Stomach (tissue), 9 donors: ENCODE results near the gene LST1. TPM values are rescaled to one million over a fixed set of nuclear protein-coding genes. Genes with fewer than 3 reads are reported as not detected.

Experiments
- DNase-seq, 2 donors: peaks; one replicate each; pipeline versions ENCODE4 v3.0.0 to v3.0.0-alpha.2; 2013 to 2019
- H3K27ac ChIP-seq, 5 donors: fragments of 200-600 bp in 4 of 5; sonication (generic) in 4 of 5; one replicate each; pipeline ENCODE4 v1.5.1; 2013 to 2019; ENCODE audit warnings: mild to moderate bottlenecking in 1 of 5, moderate library complexity in 1 of 5
- H3K27me3 ChIP-seq, 3 donors: fragments of 200-600 bp; sonication (generic); one replicate each; pipeline ENCODE4 v1.5.1; 2017 to 2019; ENCODE audit warnings: mixed run types in 1 of 3
- H3K36me3 ChIP-seq, 4 donors: fragments of 200-600 bp; sonication (generic); 1 replicate in 3 of 4; 2 replicates in 1 of 4; pipeline ENCODE4 v1.5.1; 2016 to 2019
- H3K4me1 ChIP-seq, 4 donors: fragments of 200-600 bp; sonication (generic); one replicate each; pipeline ENCODE4 v1.5.1; 2016 to 2019
- H3K4me3 ChIP-seq, 4 donors: fragments of 200-600 bp; sonication (generic) in 3 of 4; one replicate each; pipeline ENCODE4 v1.5.1; 2016 to 2019; ENCODE audit warnings: mild to moderate bottlenecking in 1 of 4
- H3K9me3 ChIP-seq, 4 donors: fragments of 200-600 bp; sonication (generic); one replicate each; pipeline ENCODE4 v1.5.1; 2016 to 2019
- EP300 ChIP-seq: sonication (generic); formaldehyde crosslinking; IDR thresholded peaks from one replicate; pipeline ENCODE4 v1.6.1; 2017; ENCODE audit warnings: antibody characterized with exemption
- POLR2A ChIP-seq, 4 donors: fragments of 450-650 bp; IDR thresholded peaks; one replicate each; pipeline ENCODE4 v1.6.1; 2016; ENCODE audit warnings: antibody characterized with exemption in 4 of 4, control low read depth in 2 of 4, mild to moderate bottlenecking in 1 of 4, moderate library complexity in 1 of 4
- POLR2AphosphoS5 ChIP-seq, 3 donors: sonication (generic); formaldehyde crosslinking; IDR thresholded peaks; one replicate each; pipeline ENCODE4 v1.6.1; 2016; ENCODE audit warnings: antibody characterized with exemption in 3 of 3
- WGBS, 5 donors: extraction: QIAGEN DNeasy Blood & Tissue Kit in 3 of 5; methylation state at CpG; one replicate each; pipeline versions ENCODE4 v1.1.5 to v1.1.7; 2013 to 2018; 5-methylcytosine and 5-hydroxymethylcytosine counted together
- intact Hi-C: fragments of 100-400 bp; cut with DNase I; formaldehyde crosslinking; loops from one replicate; pipeline ENCODE4 v1.15.1; 2023; ENCODE audit warnings: low total_unique reads
- polyA plus RNA-seq, 3 donors: library from polyadenylated mRNA; stranded (reverse); fragments of 200-250 nt; gene quantifications; one replicate each; pipeline ENCODE4 v1.2.3, GENCODE V29; 2013
- total RNA-seq, 5 donors: library from RNA; depleted of rRNA; stranded (reverse); fragments of >200 nt; gene quantifications; one replicate each; pipeline versions ENCODE4 v1.1.0 to v1.2.3, GENCODE V29; 2014 to 2016
- TF ChIP-seq, protein P1 (sequence below), 7 experiments: fragments of 450-650 bp in 4 of 7; fragments of 200-600 bp in 3 of 7; sonication (generic) in 3 of 7; IDR thresholded peaks; one replicate each; pipeline ENCODE4 v1.5.1; 2016 to 2019; ENCODE audit warnings: antibody characterized with exemption in 7 of 7, control low read depth in 2 of 7, mild to moderate bottlenecking in 1 of 7
- donor health status: healthy with polysubstance abuse.
- donor health status: Bipolar disorder and iron deficiency.
- donor health status: healthy.

Gene LST1
- total and polyA plus RNA-seq, 8 donors, result 2.9 to 35.4 (median 8.8) TPM; not detected in 3

DNA sequence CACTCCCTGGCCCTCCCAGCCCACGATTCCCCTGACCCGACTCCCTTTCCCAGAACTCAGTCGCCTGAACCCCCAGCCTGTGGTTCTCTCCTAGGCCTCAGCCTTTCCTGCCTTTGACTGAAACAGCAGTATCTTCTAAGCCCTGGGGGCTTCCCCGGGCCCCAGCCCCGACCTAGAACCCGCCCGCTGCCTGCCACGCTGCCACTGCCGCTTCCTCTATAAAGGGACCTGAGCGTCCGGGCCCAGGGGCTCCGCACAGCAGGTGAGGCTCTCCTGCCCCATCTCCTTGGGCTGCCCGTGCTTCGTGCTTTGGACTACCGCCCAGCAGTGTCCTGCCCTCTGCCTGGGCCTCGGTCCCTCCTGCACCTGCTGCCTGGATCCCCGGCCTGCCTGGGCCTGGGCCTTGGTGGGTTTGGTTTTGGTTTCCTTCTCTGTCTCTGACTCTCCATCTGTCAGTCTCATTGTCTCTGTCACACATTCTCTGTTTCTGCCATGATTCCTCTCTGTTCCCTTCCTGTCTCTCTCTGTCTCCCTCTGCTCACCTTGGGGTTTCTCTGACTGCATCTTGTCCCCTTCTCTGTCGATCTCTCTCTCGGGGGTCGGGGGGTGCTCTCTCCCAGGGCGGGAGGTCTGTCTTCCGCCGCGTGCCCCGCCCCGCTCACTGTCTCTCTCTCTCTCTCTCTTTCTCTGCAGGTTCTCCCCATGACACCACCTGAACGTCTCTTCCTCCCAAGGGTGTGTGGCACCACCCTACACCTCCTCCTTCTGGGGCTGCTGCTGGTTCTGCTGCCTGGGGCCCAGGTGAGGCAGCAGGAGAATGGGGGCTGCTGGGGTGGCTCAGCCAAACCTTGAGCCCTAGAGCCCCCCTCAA, 13.8 kb upstream of the LST1 start, which contains the start of gene LTA:
Gene LTA, plus strand, starts transcription at position 249 of the 871 bp plus-strand sequence. Its CDS starts 454 bp downstream, at position 703.
- TF ChIP-seq EP300, result no peak
- TF ChIP-seq, protein P1, sequence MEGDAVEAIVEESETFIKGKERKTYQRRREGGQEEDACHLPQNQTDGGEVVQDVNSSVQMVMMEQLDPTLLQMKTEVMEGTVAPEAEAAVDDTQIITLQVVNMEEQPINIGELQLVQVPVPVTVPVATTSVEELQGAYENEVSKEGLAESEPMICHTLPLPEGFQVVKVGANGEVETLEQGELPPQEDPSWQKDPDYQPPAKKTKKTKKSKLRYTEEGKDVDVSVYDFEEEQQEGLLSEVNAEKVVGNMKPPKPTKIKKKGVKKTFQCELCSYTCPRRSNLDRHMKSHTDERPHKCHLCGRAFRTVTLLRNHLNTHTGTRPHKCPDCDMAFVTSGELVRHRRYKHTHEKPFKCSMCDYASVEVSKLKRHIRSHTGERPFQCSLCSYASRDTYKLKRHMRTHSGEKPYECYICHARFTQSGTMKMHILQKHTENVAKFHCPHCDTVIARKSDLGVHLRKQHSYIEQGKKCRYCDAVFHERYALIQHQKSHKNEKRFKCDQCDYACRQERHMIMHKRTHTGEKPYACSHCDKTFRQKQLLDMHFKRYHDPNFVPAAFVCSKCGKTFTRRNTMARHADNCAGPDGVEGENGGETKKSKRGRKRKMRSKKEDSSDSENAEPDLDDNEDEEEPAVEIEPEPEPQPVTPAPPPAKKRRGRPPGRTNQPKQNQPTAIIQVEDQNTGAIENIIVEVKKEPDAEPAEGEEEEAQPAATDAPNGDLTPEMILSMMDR (IDR thresholded peaks at IDR 0.05), result no peak
- TF ChIP-seq POLR2A (IDR thresholded peaks at IDR 0.05), result no peak
- no peak for TF ChIP-seq POLR2AphosphoS5 (IDR thresholded peaks at IDR 0.05)
- H3K27ac ChIP-seq, result peak within 1 kb of the TSS in 4 of 5 donors; percentile 17 to 62 (median 54)

DNA sequence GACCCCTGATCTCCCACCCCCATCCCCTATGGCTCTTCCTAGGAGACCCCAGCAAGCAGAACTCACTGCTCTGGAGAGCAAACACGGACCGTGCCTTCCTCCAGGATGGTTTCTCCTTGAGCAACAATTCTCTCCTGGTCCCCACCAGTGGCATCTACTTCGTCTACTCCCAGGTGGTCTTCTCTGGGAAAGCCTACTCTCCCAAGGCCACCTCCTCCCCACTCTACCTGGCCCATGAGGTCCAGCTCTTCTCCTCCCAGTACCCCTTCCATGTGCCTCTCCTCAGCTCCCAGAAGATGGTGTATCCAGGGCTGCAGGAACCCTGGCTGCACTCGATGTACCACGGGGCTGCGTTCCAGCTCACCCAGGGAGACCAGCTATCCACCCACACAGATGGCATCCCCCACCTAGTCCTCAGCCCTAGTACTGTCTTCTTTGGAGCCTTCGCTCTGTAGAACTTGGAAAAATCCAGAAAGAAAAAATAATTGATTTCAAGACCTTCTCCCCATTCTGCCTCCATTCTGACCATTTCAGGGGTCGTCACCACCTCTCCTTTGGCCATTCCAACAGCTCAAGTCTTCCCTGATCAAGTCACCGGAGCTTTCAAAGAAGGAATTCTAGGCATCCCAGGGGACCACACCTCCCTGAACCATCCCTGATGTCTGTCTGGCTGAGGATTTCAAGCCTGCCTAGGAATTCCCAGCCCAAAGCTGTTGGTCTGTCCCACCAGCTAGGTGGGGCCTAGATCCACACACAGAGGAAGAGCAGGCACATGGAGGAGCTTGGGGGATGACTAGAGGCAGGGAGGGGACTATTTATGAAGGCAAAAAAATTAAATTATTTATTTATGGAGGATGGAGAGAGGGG, 12.6 kb upstream of the LST1 start:
- DNase-seq, result no peak
- Histone ChIP-seq H3K4me1 (peaks cover 0 to 18% (median 2%) of the 10 kb centered on the region in 4 donors), H3K27me3 (peaks cover 0 to 8% (median 0%) of the 10 kb centered on the region in 3 donors), H3K4me3 (no peak overlapping the region), H3K36me3 (no peaks in the 10 kb centered on the region), H3K9me3 (no peaks in the 10 kb centered on the region), H3K27ac (no peak overlapping the region)
- no peak for TF ChIP-seq POLR2AphosphoS5 (IDR thresholded peaks at IDR 0.05)
- TF ChIP-seq, protein P1 (IDR thresholded peaks at IDR 0.05), result no peak
- TF ChIP-seq EP300, result no peak
- no peak for TF ChIP-seq POLR2A (IDR thresholded peaks at IDR 0.05)
- intact Hi-C loops, result no loop called here
- WGBS, 5 donors, result 80 to 93% (median 83%) methylated on average over 9 of the region's 9 CpGs

More for the DNA sequence above, 13.8 kb upstream of the LST1 start, which contains the start of gene LTA:
- Histone ChIP-seq H3K4me3 (peak within 1 kb of the TSS in 2 of 4 donors; percentile 6 to 21), H3K9me3 (no peaks in the 10 kb centered on the region), H3K27me3 (peaks cover 0 to 16% (median 0%) of the 10 kb centered on the region in 3 donors), H3K36me3 (no peaks in the 10 kb centered on the region), H3K4me1 (peaks cover 0 to 10% (median 2%) of the 10 kb centered on the region in 4 donors)
- WGBS, 5 donors, result 72 to 80% (median 76%) methylated on average over 23 to 27 of the region's 27 CpGs
- intact Hi-C loops, result no loop called here
- DNase-seq, result peak in 1 of 2 donors; percentile 43

DNA sequence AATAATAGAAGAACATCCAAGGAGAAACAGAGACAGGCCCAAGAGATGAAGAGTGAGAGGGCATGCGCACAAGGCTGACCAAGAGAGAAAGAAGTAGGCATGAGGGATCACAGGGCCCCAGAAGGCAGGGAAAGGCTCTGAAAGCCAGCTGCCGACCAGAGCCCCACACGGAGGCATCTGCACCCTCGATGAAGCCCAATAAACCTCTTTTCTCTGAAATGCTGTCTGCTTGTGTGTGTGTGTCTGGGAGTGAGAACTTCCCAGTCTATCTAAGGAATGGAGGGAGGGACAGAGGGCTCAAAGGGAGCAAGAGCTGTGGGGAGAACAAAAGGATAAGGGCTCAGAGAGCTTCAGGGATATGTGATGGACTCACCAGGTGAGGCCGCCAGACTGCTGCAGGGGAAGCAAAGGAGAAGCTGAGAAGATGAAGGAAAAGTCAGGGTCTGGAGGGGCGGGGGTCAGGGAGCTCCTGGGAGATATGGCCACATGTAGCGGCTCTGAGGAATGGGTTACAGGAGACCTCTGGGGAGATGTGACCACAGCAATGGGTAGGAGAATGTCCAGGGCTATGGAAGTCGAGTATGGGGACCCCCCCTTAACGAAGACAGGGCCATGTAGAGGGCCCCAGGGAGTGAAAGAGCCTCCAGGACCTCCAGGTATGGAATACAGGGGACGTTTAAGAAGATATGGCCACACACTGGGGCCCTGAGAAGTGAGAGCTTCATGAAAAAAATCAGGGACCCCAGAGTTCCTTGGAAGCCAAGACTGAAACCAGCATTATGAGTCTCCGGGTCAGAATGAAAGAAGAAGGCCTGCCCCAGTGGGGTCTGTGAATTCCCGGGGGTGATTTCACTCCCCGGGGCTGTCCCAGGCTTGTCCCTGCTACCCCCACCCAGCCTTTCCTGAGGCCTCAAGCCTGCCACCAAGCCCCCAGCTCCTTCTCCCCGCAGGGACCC, 11.7 kb upstream of the LST1 start:
- WGBS, 5 donors, result 69 to 84% (median 75%) methylated on average over 14 of the region's 14 CpGs
- H3K27ac ChIP-seq, result peak overlapping the region in 2 of 5 donors; percentile 56 to 76
- intact Hi-C loops, result no loop called here

More for the DNA sequence above, 11.7 kb upstream of the LST1 start:
- Histone ChIP-seq H3K4me3 (no peak overlapping the region), H3K36me3 (no peaks in the 10 kb centered on the region), H3K27me3 (peaks cover 0 to 8% (median 0%) of the 10 kb centered on the region in 3 donors), H3K4me1 (peaks cover 0 to 18% (median under 1%) of the 10 kb centered on the region in 4 donors), H3K9me3 (no peaks in the 10 kb centered on the region)
- no peak for TF ChIP-seq POLR2AphosphoS5 (IDR thresholded peaks at IDR 0.05)
- TF ChIP-seq, protein P1 (IDR thresholded peaks at IDR 0.05), result no peak
- no peak for TF ChIP-seq EP300
- TF ChIP-seq POLR2A (IDR thresholded peaks at IDR 0.05), result no peak
- DNase-seq, result no peak
